Astrocyte (in vitro differentiated cells and primary cell): ENCODE results near the gene ISLR. TPM values are rescaled to one million over a fixed set of nuclear protein-coding genes. Genes with fewer than 3 reads are reported as not detected.

Experiments used
- DNase-seq: peaks from one replicate; pipeline ENCODE4 v3.0.0-alpha.2; 2010; ENCODE audit warnings: low read depth
- FAIRE-seq: peaks from 2 replicates; lab custom pipeline; 2011; peaks lifted over from hg19 to GRCh38; lab: Jason Lieb, UNC
- H2AFZ ChIP-seq: 2 replicates; pipeline ENCODE4 v1.6.0; 2012; ENCODE audit warnings: low read depth, low read length, inconsistent platforms
- H3K27ac ChIP-seq: 2 replicates; pipeline ENCODE4 v1.5.1; 2011; ENCODE audit warnings: low read depth, low read length, inconsistent platforms
- H3K27me3 ChIP-seq: 2 replicates; pipeline ENCODE4 v1.6.0; 2011; ENCODE audit warnings: low read length, inconsistent platforms; ENCODE audit not compliant: insufficient read depth
- H3K36me3 ChIP-seq: 2 replicates; pipeline ENCODE4 v1.5.1; 2011; ENCODE audit warnings: low read length, inconsistent platforms; ENCODE audit not compliant: insufficient read depth
- H3K4me1 ChIP-seq: 2 replicates; pipeline ENCODE4 v1.5.1; 2011; ENCODE audit warnings: low read length, inconsistent platforms; ENCODE audit not compliant: insufficient read depth
- H3K4me2 ChIP-seq: 2 replicates; pipeline ENCODE4 v1.6.0; 2012; ENCODE audit warnings: low read length, inconsistent platforms
- H3K4me3 ChIP-seq: 2 replicates; pipeline ENCODE4 v1.5.1; 2011; ENCODE audit warnings: low read depth, mild to moderate bottlenecking, low read length, inconsistent platforms; ENCODE audit not compliant: insufficient read depth
- H3K79me2 ChIP-seq: 2 replicates; pipeline ENCODE4 v1.6.0; 2012; ENCODE audit warnings: mild to moderate bottlenecking, low read length, inconsistent platforms; ENCODE audit not compliant: insufficient read depth
- H3K9ac ChIP-seq: 2 replicates; pipeline ENCODE4 v1.6.0; 2012; ENCODE audit warnings: mild to moderate bottlenecking, low read length, inconsistent platforms
- H3K9me3 ChIP-seq: 2 replicates; pipeline ENCODE4 v1.5.1; 2012; ENCODE audit warnings: low read depth, mild to moderate bottlenecking, low read length, inconsistent platforms; ENCODE audit not compliant: insufficient read depth
- H4K20me1 ChIP-seq: 2 replicates; pipeline ENCODE4 v1.6.0; 2012; ENCODE audit warnings: low read length, inconsistent platforms; ENCODE audit not compliant: insufficient read depth
- H3K27ac Mint-ChIP-seq: one replicate; pipeline ENCODE4 v1.8.0; 2021; ENCODE audit warnings: mild to moderate bottlenecking, mixed read lengths; ENCODE audit not compliant: unreplicated experiment
- H3K27me3 Mint-ChIP-seq: one replicate; pipeline ENCODE4 v1.8.0; 2021; ENCODE audit warnings: low read depth, mixed read lengths; ENCODE audit not compliant: unreplicated experiment
- H3K36me3 Mint-ChIP-seq: one replicate; pipeline ENCODE4 v1.8.0; 2021; ENCODE audit warnings: low read depth, mixed read lengths; ENCODE audit not compliant: unreplicated experiment
- H3K4me1 Mint-ChIP-seq: one replicate; pipeline ENCODE4 v1.8.0; 2021; ENCODE audit warnings: low read depth, mixed read lengths; ENCODE audit not compliant: unreplicated experiment
- H3K4me3 Mint-ChIP-seq: one replicate; pipeline ENCODE4 v1.8.0; 2021; ENCODE audit warnings: mild to moderate bottlenecking, moderate library complexity, mixed read lengths; ENCODE audit not compliant: unreplicated experiment
- H3K9me3 Mint-ChIP-seq: one replicate; pipeline ENCODE4 v1.8.0; 2021; ENCODE audit warnings: mild to moderate bottlenecking, mixed read lengths; ENCODE audit not compliant: unreplicated experiment
- CTCF ChIP-seq: IDR thresholded peaks from 2 replicates; pipeline ENCODE4 v1.5.1; 2011; ENCODE audit warnings: low read depth, mild to moderate bottlenecking, inconsistent platforms, low read length, moderate library complexity; ENCODE audit not compliant: insufficient read depth
- EZH2 ChIP-seq: IDR thresholded peaks from 2 replicates; pipeline ENCODE4 v1.6.1; 2012; ENCODE audit warnings: mild to moderate bottlenecking, low read length, inconsistent platforms; ENCODE audit not compliant: insufficient read depth
- total RNA-seq: library from RNA; stranded (reverse); gene quantifications from 2 replicates; pipeline ENCODE4 v1.2.1, GENCODE V29; 2021

The ISLR gene
- total RNA-seq, 1 donor from 2014 or later: 1.6 TPM

GRCh38 chr15:74131628-74132413 is 41.7 kb upstream of the ISLR start:
- Histone ChIP-seq H3K4me3 (no peak overlapping the region), H3K36me3 (no peaks in the 10 kb centered on the region), H3K9ac (no peak overlapping the region), H3K4me1 (peaks cover 32% of the 10 kb centered on the region), H4K20me1 (no peaks in the 10 kb centered on the region), H3K27ac (no peak overlapping the region), H3K27me3 (peaks cover 70% of the 10 kb centered on the region), H3K9me3 (peaks cover 18% of the 10 kb centered on the region), H3K4me2 (no peak overlapping the region), H2AFZ (no peak overlapping the region), H3K79me2 (no peaks in the 10 kb centered on the region)
- TF ChIP-seq CTCF (no peak), EZH2 (peak; percentile 6)
- H3K27me3 Mint-ChIP-seq: peaks cover 63% of the 10 kb centered on the region
- FAIRE-seq: no peak
- peaks cover 34% of the 10 kb centered on the region for H3K9me3 Mint-ChIP-seq
- H3K36me3 Mint-ChIP-seq: no peaks in the 10 kb centered on the region
- DNase-seq: no peak
- H3K4me3 Mint-ChIP-seq: peak overlapping the region; percentile 14
- peaks cover 2% of the 10 kb centered on the region for H3K4me1 Mint-ChIP-seq
- peak overlapping the region; percentile 93 for H3K27ac Mint-ChIP-seq

GRCh38 chr15:74132681-74133651 is 40.5 kb upstream of the ISLR start:
- Histone ChIP-seq H3K27me3 (peaks cover 66% of the 10 kb centered on the region), H3K4me2 (peak overlapping the region; percentile 10), H3K9ac (no peak overlapping the region), H3K4me1 (peaks cover 36% of the 10 kb centered on the region), H3K79me2 (no peaks in the 10 kb centered on the region), H3K27ac (no peak overlapping the region), H2AFZ (peak overlapping the region; percentile 18), H4K20me1 (no peaks in the 10 kb centered on the region), H3K4me3 (no peak overlapping the region), H3K9me3 (peaks cover 18% of the 10 kb centered on the region), H3K36me3 (no peaks in the 10 kb centered on the region)
- no peaks in the 10 kb centered on the region for H3K36me3 Mint-ChIP-seq
- H3K9me3 Mint-ChIP-seq: peaks cover 34% of the 10 kb centered on the region
- peaks cover 68% of the 10 kb centered on the region for H3K27me3 Mint-ChIP-seq
- peaks cover 2% of the 10 kb centered on the region for H3K4me1 Mint-ChIP-seq
- H3K4me3 Mint-ChIP-seq: no peak overlapping the region
- no peak overlapping the region for H3K27ac Mint-ChIP-seq
- FAIRE-seq (no peak), DNase-seq (no peak)
- TF ChIP-seq EZH2 (peak; percentile 49), CTCF (no peak)
